ENCODE results near the gene ANGPT4. TPM values are rescaled to one million over a fixed set of nuclear protein-coding genes. Genes with fewer than 3 reads are reported as not detected.
A peak's percentile ranks its signal among the peaks of the same experiment; 100 is the strongest.

The ANGPT4 gene
- total RNA-seq, 5 donors from 2014 or later (not counting 1 experiment from before 2014, with no cell fraction given): not detected

DNA sequence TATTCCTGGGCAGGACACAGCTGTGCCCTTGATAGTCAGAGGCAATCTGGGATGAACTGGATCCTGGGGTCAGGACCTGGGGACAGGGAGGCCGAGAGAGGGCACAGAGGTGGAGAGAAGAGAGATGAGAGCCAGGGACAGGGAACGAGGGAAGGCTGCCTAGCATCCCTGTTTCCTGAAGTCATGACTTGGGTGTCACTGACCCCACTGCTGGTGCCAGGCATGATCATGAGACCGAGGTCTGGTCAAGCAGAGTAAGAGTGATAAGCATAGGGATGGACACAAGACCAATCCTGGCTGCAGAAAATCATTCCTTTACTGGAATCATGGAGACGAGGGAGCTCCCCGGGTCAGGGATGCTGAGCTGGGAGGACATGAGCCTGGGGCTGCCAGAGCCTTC is 46.5 kb downstream of the ANGPT4 start:
- Histone ChIP-seq H3K4me3 (ENCODE audit: control insufficient read depth in 1 of 2, extremely low read depth in 1 of 2, low read length in 1 of 2) (no peak overlapping the region), H3K27me3 (replicated peaks in 1 of 2; ENCODE audit: control insufficient read depth in 2 of 2, extremely low read depth in 1 of 2, insufficient read depth in 2 of 2, low read length in 1 of 2) (peaks cover 0 to 16% of the 10 kb centered on the region in 2 experiments), H3K27ac (ENCODE audit: low read length) (no peak overlapping the region), H3K4me1 (ENCODE audit: control insufficient read depth in 1 of 2, extremely low read depth in 1 of 2, insufficient read depth in 2 of 2, low read length in 2 of 2) (no peaks in the 10 kb centered on the region), H3K9me3 (no peaks in the 10 kb centered on the region), H3K36me3 (ENCODE audit: control insufficient read depth in 2 of 2, extremely low read depth in 1 of 2, insufficient read depth in 1 of 2, low read length in 1 of 2) (no peaks in the 10 kb centered on the region)
- H3K27ac Mint-ChIP-seq: no peak overlapping the region
- H3K36me3 Mint-ChIP-seq: no peaks in the 10 kb centered on the region
- H3K4me3 Mint-ChIP-seq: no peak overlapping the region
- ChIA-PET POLR2A (no interaction called here), CTCF (no interaction called here)
- 78% methylated on average over 5 of the region's 5 CpGs for WGBS (ENCODE audit: insufficient coverage)
- peaks cover 0 to 11% of the 10 kb centered on the region in 2 donors for H3K27me3 Mint-ChIP-seq
- ATAC-seq (replicated peaks in 1 of 4): no peak
- no peaks in the 10 kb centered on the region for H3K9me3 Mint-ChIP-seq
- peaks cover 0 to 5% (median 3%) of the 10 kb centered on the region in 3 donors for H3K4me1 Mint-ChIP-seq
- DNase-seq: no peak

DNA sequence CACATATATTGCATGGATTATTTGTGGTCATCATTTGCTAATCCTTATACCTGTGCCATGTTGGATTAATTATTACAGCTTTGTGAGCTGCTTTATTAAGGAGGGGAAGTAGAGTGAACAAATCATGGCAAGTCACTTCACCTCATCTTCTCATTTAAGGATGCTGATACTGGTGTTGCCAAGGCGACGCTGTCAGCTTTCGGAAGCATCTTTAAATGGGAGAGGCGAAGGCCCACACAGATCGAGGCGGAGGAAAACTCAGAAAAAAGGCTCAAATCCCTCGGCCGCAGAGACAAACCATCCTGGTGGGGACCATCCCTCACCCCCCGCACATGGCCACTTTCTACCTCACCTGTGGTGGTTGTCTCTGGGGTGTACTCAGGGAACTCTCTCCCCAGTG is 47.9 kb downstream of the ANGPT4 start:
- ATAC-seq (replicated peaks in 1 of 4) (no peak), DNase-seq (no peak)
- H3K9me3 Mint-ChIP-seq: no peaks in the 10 kb centered on the region
- Histone ChIP-seq H3K4me3 (ENCODE audit: control insufficient read depth in 1 of 2, extremely low read depth in 1 of 2, low read length in 1 of 2) (no peak overlapping the region), H3K9me3 (no peaks in the 10 kb centered on the region), H3K4me1 (ENCODE audit: control insufficient read depth in 1 of 2, extremely low read depth in 1 of 2, insufficient read depth in 2 of 2, low read length in 2 of 2) (no peaks in the 10 kb centered on the region), H3K36me3 (ENCODE audit: control insufficient read depth in 2 of 2, extremely low read depth in 1 of 2, insufficient read depth in 1 of 2, low read length in 1 of 2) (no peaks in the 10 kb centered on the region), H3K27ac (ENCODE audit: low read length) (no peak overlapping the region), H3K27me3 (replicated peaks in 1 of 2; ENCODE audit: control insufficient read depth in 2 of 2, extremely low read depth in 1 of 2, insufficient read depth in 2 of 2, low read length in 1 of 2) (peaks cover 0 to 14% of the 10 kb centered on the region in 2 experiments)
- H3K27me3 Mint-ChIP-seq: peaks cover 0 to 6% of the 10 kb centered on the region in 2 donors
- WGBS (ENCODE audit: insufficient coverage): 100% methylated on average over 4 of the region's 9 CpGs
- H3K27ac Mint-ChIP-seq: no peak overlapping the region
- H3K4me1 Mint-ChIP-seq: peaks cover 0 to under 1% (median 0%) of the 10 kb centered on the region in 3 donors
- no peak overlapping the region for H3K4me3 Mint-ChIP-seq
- POLR2A ChIA-PET: no interaction called here
- no peaks in the 10 kb centered on the region for H3K36me3 Mint-ChIP-seq
- CTCF ChIA-PET: no interaction called here

DNA sequence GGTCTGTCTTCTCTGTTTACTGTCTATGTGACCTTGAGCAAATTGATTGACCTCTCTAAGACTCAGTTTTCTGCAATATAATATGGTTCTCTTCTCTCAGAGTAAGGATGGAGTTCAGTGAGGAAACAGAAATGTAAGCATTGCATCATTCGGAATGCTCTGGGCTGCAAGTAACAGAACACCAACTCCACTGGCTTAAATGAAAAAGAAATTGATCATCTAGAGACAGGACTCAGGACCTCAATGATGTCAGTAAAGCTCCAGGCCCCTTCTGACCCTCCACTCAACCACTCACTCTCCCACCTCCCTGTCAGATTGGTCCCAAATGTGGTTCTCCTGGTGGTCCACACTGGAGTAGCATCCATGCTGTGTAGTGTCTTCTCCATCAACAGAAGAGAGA is 50.7 kb downstream of the ANGPT4 start:
- no CpG with 5 or more reads among the region's 1 CpG for WGBS (ENCODE audit: insufficient coverage)
- H3K4me3 Mint-ChIP-seq: no peak overlapping the region
- peaks cover 0 to 9% of the 10 kb centered on the region in 2 experiments for H3K27me3 ChIP-seq (replicated peaks in 1 of 2; ENCODE audit: control insufficient read depth in 2 of 2, extremely low read depth in 1 of 2, insufficient read depth in 2 of 2, low read length in 1 of 2)
- no peak overlapping the region for H3K27ac Mint-ChIP-seq
- H3K27me3 Mint-ChIP-seq: peaks cover 0 to 6% of the 10 kb centered on the region in 2 donors
- H3K4me1 ChIP-seq (ENCODE audit: control insufficient read depth in 1 of 2, extremely low read depth in 1 of 2, insufficient read depth in 2 of 2, low read length in 2 of 2): no peaks in the 10 kb centered on the region
- no peaks in the 10 kb centered on the region for H3K36me3 Mint-ChIP-seq
- no peak overlapping the region for H3K27ac ChIP-seq (ENCODE audit: low read length)
- ATAC-seq (replicated peaks in 1 of 4) (no peak), DNase-seq (no peak)
- H3K9me3 Mint-ChIP-seq: no peaks in the 10 kb centered on the region
- H3K36me3 ChIP-seq (ENCODE audit: control insufficient read depth in 2 of 2, extremely low read depth in 1 of 2, insufficient read depth in 1 of 2, low read length in 1 of 2): no peaks in the 10 kb centered on the region
- H3K9me3 ChIP-seq: no peaks in the 10 kb centered on the region
- ChIA-PET CTCF (no interaction called here), POLR2A (no interaction called here)
- H3K4me1 Mint-ChIP-seq: peaks cover 0 to under 1% (median under 1%) of the 10 kb centered on the region in 3 donors
- no peak overlapping the region for H3K4me3 ChIP-seq (ENCODE audit: control insufficient read depth in 1 of 2, extremely low read depth in 1 of 2, low read length in 1 of 2)

DNA sequence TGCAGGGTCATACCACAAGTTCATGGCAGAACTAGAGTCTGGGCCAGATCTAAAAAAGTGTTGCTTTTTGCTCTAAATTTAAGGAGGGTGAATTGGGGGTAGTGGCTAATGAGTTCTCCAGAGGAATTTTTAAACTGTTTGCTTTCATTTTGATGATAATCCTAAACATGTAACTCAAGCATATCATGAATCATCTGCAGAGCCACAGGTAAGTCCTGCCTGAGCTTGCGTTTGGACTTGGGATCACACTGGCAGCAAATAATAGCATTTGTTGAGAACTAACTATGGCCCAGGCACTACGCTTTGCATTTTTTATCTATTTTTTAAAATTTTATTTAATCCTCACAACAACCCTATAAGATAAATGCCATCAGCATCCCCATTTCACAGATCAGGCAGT is 55.2 kb downstream of the ANGPT4 start:
- POLR2A ChIA-PET: no interaction called here
- no peak for ATAC-seq (replicated peaks in 1 of 4)
- no peak overlapping the region for H3K27ac ChIP-seq (ENCODE audit: low read length)
- Mint-ChIP-seq H3K4me3 (no peak overlapping the region), H3K9me3 (no peaks in the 10 kb centered on the region), H3K4me1 (peaks cover 34 to 38% (median 35%) of the 10 kb centered on the region in 3 donors), H3K27ac (no peak overlapping the region), H3K36me3 (peaks cover 4% of the 10 kb centered on the region), H3K27me3 (no peaks in the 10 kb centered on the region)
- CTCF ChIA-PET: no interaction called here
- peaks cover 5 to 25% of the 10 kb centered on the region in 2 experiments for H3K4me1 ChIP-seq (ENCODE audit: control insufficient read depth in 1 of 2, extremely low read depth in 1 of 2, insufficient read depth in 2 of 2, low read length in 2 of 2)
- H3K9me3 ChIP-seq: no peaks in the 10 kb centered on the region
- H3K36me3 ChIP-seq (ENCODE audit: control insufficient read depth in 2 of 2, extremely low read depth in 1 of 2, insufficient read depth in 1 of 2, low read length in 1 of 2): no peaks in the 10 kb centered on the region
- no CpG with 5 or more reads among the region's 2 CpGs for WGBS (ENCODE audit: insufficient coverage)
- DNase-seq: no peak
- H3K4me3 ChIP-seq (ENCODE audit: control insufficient read depth in 1 of 2, extremely low read depth in 1 of 2, low read length in 1 of 2): no peak overlapping the region
- no peaks in the 10 kb centered on the region for H3K27me3 ChIP-seq (replicated peaks in 1 of 2; ENCODE audit: control insufficient read depth in 2 of 2, extremely low read depth in 1 of 2, insufficient read depth in 2 of 2, low read length in 1 of 2)

DNA sequence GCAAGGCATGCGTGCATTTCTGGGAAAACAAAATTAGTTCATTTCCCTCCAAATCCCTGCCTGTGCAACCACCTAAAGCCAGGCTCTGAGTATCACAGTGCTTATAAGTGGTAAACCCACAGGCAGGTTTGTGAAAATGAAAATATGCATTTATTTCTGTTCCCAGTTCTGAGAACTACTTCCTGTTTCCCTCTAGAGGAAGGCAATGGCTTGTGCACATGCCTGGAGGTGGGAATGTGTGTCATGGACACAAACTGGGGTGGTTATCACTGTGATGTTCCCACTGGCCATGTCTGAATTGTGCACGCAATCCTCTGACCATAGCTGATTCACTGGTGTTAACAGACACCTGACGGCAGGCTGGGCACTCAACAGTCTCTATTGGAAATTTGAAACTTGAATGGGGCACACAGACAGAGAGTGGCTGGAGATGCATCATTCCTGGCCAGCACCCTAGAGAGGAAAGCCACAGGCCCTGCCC is 56.3 kb downstream of the ANGPT4 start:
- Mint-ChIP-seq H3K4me1 (peaks cover 45 to 49% (median 46%) of the 10 kb centered on the region in 3 donors), H3K27me3 (no peaks in the 10 kb centered on the region), H3K27ac (peak overlapping the region; percentile 36 to 74), H3K36me3 (peaks cover 4% of the 10 kb centered on the region), H3K9me3 (no peaks in the 10 kb centered on the region), H3K4me3 (no peak overlapping the region)
- ChIA-PET POLR2A (interaction anchor here (0.5 to 0.7 kb wide), 2 partner anchors 22 to 26 kb away, joined by 3 to 4 read pairs; partner anchors contain the start of gene FAM110A (in 1 of the 2)), CTCF (interaction anchor here in 1 of 2 donors (0.8 kb wide), 1 partner anchor 96 kb away, joined by 3 read pairs; no protein-coding TSS in a partner anchor)
- Histone ChIP-seq H3K27ac (ENCODE audit: low read length) (no peak overlapping the region), H3K4me3 (ENCODE audit: control insufficient read depth in 1 of 2, extremely low read depth in 1 of 2, low read length in 1 of 2) (no peak overlapping the region), H3K27me3 (replicated peaks in 1 of 2; ENCODE audit: control insufficient read depth in 2 of 2, extremely low read depth in 1 of 2, insufficient read depth in 2 of 2, low read length in 1 of 2) (no peaks in the 10 kb centered on the region), H3K36me3 (ENCODE audit: control insufficient read depth in 2 of 2, extremely low read depth in 1 of 2, insufficient read depth in 1 of 2, low read length in 1 of 2) (no peaks in the 10 kb centered on the region), H3K4me1 (ENCODE audit: control insufficient read depth in 1 of 2, extremely low read depth in 1 of 2, insufficient read depth in 2 of 2, low read length in 2 of 2) (peaks cover 10 to 36% of the 10 kb centered on the region in 2 experiments), H3K9me3 (no peaks in the 10 kb centered on the region)
- WGBS (ENCODE audit: insufficient coverage): 92% methylated on average over 2 of the region's 3 CpGs
- no peak for ATAC-seq (replicated peaks in 1 of 4)
- DNase-seq: no peak

DNA sequence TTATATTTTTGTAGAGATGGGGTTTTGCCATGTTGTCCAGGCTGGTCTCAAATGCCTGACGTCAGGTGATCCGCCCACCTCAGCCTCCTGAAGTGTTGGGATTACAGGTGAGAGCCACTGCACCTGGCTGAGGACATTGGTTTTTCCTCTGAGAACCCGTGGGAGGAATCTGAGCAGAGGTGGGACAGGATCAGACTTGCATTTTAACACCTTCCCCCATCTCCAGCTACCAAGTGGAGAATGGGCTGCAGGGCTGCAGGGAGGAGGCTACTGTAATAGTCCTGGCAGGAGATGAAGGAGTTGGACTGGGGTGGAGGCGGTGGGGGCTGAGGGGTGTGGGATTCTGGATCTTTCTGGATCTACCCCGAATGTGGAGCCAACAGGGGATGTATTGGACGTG is 58.1 kb downstream of the ANGPT4 start:
- peaks cover 4% of the 10 kb centered on the region for H3K36me3 Mint-ChIP-seq
- Histone ChIP-seq H3K27ac (ENCODE audit: low read length) (no peak overlapping the region), H3K4me1 (ENCODE audit: control insufficient read depth in 1 of 2, extremely low read depth in 1 of 2, insufficient read depth in 2 of 2, low read length in 2 of 2) (peaks cover 10 to 46% of the 10 kb centered on the region in 2 experiments), H3K9me3 (no peaks in the 10 kb centered on the region), H3K27me3 (replicated peaks in 1 of 2; ENCODE audit: control insufficient read depth in 2 of 2, extremely low read depth in 1 of 2, insufficient read depth in 2 of 2, low read length in 1 of 2) (no peaks in the 10 kb centered on the region), H3K36me3 (ENCODE audit: control insufficient read depth in 2 of 2, extremely low read depth in 1 of 2, insufficient read depth in 1 of 2, low read length in 1 of 2) (no peaks in the 10 kb centered on the region), H3K4me3 (ENCODE audit: control insufficient read depth in 1 of 2, extremely low read depth in 1 of 2, low read length in 1 of 2) (no peak overlapping the region)
- H3K4me1 Mint-ChIP-seq: peaks cover 59 to 64% (median 63%) of the 10 kb centered on the region in 3 donors
- DNase-seq (no peak), ATAC-seq (replicated peaks in 1 of 4) (no peak)
- CTCF ChIA-PET: no interaction called here
- POLR2A ChIA-PET: no interaction called here
- no peak overlapping the region for H3K27ac Mint-ChIP-seq
- H3K4me3 Mint-ChIP-seq: no peak overlapping the region
- 83% methylated on average over 5 of the region's 6 CpGs for WGBS (ENCODE audit: insufficient coverage)
- H3K27me3 Mint-ChIP-seq: no peaks in the 10 kb centered on the region
- H3K9me3 Mint-ChIP-seq: no peaks in the 10 kb centered on the region

Measured in T-cell (primary cell).